DMS114 treated with DMSO at 0.1 percent for 48 hours (cell line): ENCODE data around the gene USP22.

Experiments
- DNase-seq: peaks from one replicate; lab custom pipeline; 2025; ENCODE audit not compliant: unreplicated experiment; lab: John Stamatoyannopoulos, UW

The USP22 gene

GRCh38 chr17:21021208-21021803 is 21.5 kb downstream of the USP22 start:
- no peak for DNase-seq

- no peak for DNase-seq
These were observed 22.2 kb downstream of the USP22 start for GRCh38 chr17:21020622-21021021.

DNA sequence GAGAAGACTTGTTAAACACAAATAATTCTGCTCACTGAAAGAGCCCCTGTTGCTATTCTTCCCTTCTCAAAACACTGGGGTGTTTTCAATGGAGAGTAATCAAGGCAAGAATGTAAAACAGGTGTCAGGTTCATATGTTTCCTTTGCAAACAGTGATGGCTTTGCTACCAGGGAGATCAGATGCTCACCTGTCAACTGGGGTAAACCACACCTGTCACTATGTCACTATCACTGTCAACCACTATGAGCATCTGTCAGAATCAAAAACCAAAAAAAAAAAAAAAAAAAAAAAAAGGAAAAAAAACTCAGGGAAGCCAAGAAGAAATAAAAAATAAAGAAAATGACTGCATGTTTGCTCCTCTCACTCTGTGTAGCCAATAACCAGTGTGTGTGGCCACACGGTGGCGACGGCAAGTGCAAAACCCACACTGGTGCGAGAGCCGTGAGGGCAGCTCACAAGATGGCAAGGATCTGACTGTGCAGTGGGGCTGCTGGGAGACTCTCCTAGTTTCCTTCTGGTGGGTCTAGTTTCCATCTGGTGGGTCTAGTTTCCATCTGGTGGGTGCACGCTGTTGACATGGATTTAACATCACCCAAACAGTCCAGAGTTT is 22.7 kb downstream of the USP22 start:
- no peak for DNase-seq

- DNase-seq, result no peak
These were observed 23.9 kb downstream of the USP22 start for GRCh38 chr17:21018894-21019293.

DNA sequence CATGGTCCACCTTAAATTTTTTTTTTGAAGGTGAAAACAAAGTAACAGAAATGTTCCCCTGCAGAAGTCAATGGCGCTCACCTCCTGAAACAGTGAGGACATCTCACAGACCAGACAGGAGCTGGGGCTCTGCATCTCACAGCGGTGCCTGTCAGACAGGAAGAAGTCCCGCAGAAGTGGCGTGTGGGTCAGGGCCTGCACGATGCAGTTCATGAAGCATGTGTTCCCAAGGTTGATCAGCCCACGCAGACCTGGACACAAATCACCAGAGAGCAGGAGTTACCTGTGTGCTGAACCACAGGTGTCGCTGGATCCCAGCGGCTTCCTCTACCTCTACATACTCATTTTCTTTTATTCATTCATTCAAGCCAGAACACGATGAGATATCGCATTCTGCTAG is 24.9 kb downstream of the USP22 start:
- DNase-seq, result no peak

GRCh38 chr17:21017256-21017655 is 25.6 kb downstream of the USP22 start:
- no peak for DNase-seq

DNA sequence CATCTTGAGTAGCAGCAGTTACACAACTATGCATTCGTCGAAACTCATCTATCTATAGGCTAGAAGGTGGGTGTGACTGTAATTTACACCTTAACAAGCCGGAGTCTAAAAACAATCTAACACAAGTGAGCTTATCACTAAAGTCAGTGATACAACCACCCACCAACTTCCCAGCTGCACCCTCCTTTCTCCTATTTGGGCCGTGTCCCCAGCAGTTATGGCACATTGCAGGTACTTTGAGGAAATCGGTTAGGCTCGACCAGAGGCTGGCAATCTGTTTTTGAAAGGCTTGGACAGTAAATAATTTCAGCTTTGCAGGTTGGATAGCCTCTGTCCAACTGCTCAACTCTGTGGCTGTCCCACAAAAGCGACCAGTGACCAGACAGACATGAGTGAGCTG is 26.0 kb downstream of the USP22 start:
- no peak for DNase-seq

DNA sequence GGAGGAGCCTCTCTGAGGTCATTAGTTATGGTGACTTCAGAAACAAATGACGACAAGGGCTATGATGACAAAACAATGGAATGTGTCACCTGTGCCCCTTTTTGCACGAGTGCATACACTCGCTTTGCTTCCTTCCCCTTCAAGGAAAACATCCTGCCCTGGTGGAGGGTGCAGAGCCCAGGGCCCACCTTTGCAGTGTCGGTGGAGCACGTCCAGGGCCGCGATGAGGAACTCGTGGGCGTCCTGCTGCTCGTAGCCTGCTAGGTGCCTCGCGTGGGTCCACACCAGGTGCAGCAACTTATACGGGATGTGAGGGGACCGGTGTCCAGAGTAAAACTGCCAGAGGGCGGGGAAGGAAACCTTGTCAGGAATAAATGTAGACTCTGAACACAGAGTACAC is 27.2 kb downstream of the USP22 start:
- no peak for DNase-seq

GRCh38 chr17:21014498-21014897 is 28.3 kb downstream of the USP22 start:
- no peak for DNase-seq

DNA sequence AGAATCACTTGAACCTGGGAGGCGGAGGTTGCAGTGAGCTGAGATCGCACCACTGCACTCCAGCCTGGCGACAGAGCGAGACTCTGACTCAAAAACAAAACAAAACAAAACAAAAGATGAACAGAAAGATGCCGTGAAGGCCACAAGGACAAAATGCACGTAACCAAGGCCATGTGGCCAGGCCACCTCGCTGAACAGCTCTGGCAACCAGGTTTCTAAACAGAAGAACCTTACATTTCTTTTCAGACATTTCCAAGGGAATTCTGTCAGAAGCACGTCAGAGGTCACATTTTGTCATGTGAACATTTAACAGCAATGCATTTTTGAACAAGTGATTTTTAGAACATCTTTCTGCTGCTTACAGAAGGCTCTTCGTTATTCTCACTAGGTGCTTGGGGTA is 28.8 kb downstream of the USP22 start:
- no peak for DNase-seq

- DNase-seq, result no peak
These were observed 30.1 kb downstream of the USP22 start for GRCh38 chr17:21012736-21013135.

DNA sequence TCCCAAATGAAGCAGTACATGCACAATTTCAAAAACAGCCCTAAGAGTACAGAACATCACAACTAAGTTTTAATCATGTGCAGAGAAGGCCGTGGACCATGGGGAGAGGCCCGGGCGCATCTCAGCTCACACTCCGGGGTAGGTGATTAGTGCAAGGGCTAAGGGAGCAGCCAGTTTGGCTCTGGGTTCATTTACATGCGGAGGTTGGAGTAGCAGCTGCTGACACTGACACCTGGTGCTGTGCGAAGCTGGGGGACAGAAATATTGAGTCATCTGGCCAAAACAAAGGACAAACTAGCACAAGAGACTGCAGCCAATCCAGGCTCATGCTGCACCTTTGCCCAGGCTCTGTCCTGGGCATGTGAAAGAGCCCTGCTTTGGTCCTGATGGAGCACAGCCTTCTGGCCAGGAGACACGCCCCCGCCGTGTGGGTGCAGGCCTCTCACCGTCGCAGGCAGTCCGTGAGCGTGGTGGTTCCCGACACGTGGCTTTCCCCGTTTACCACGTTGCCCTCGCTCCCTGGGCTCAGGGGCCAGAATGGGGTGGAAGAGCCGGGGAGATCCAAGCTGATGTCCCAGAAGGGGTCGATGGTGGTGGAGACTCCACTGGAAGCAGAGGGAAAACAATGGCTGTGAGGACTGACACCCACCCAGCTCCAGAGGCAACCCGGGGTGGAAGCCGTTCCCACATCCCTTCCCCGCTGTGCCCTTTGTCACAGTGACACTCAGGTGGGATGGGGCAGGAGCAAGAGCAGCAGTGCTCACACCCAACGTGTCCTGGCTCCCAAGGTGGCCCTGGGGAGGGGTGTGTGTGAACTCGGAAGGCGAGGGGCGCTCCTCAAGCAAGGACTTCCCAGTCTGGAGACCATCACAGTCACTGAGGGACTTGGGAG is 31.9 kb downstream of the USP22 start:
- no peak for DNase-seq

DNA sequence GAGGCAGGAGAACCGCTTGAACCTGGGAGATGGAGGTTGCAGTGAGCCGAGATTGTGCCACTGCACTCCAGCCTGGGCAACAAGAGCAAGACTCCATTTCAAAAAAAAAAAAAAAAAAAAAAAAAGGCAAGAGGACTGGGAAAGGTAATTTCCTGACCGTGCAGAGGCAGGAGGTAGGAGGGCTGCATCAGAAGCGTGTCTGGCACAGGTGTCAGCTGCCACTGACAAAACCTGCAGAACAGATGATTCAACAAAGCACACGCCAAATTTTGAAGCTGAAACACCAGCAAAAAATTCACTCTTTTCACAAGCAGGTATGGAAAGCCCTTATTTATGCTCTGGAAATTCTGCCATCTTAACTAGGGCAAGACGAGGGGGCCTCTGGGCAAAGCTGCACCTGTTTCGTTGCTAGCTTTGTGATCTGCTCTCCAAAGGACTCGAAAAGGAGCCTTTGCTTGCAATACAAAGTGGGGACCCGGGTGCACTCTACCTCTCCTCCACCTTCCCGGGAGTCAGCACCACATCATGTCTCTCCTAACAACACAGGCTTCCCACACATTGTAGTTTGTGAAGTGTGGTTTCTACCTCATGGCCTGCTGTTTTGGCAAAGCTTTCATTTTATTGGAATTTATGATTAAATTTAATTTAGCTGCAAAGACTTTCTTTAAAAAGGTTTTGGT is 33.7 kb downstream of the USP22 start:
- no peak for DNase-seq

DNA sequence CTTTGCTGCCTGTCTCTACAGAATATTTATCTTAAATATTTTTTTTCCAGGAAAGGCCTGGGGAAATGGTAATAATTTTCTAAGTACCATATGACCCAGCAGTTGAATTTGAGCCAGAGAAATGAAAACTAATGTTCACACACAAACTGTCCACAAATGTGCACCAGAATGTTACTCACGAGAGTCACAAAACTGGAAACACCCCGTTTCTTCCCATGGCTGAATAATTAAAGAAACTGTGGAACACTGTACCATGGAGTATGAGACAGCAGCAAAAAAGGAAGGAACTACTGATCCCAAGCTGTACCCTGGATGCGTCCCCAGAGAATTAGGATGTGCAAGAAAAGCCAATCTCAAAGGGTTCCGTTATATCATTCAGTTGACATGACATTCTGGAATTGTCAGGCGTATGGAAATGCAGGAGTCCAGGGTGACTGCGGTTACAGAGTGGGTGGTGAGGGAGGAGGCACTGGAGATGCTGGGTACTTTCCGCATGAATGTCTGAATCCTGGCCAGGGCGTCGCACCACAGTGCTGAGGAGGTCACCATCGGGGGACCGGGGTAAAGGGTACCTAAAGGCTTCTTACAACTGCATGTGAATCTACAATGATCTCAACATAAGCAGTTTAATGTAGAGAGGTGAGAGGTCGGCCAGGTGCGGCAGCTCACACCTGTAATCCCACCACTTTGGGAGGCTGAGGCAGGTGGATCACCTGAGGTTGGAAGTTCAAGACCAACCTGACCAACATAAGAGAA is 34.5 kb downstream of the USP22 start:
- DNase-seq, result no peak

- DNase-seq, result no peak
These were observed 35.2 kb downstream of the USP22 start for GRCh38 chr17:21007646-21008045.

DNA sequence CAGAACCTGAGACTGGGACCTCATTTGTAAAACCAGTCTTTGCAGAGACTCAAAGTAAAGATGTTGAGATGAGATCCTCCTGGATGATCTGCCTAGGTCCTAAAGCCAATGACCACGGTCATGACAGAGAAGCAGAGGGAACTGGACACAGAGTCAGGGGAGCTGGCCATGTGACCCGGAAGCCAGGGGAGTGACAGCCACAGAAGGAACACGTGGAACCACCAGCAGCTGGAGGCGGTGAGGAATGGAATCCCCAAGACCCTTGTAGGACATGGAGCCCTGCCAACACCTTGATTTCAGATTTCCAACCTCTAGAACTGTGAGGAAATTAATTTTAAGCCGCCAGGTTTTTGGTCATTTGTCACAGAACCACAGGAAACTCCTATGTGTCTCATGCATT is 37.0 kb downstream of the USP22 start:
- DNase-seq, result no peak

- no peak for DNase-seq
These were observed 37.4 kb downstream of the USP22 start for GRCh38 chr17:21005367-21005766.

- no peak for DNase-seq
These were observed 38.5 kb downstream of the USP22 start for GRCh38 chr17:21004016-21004930.

DNA sequence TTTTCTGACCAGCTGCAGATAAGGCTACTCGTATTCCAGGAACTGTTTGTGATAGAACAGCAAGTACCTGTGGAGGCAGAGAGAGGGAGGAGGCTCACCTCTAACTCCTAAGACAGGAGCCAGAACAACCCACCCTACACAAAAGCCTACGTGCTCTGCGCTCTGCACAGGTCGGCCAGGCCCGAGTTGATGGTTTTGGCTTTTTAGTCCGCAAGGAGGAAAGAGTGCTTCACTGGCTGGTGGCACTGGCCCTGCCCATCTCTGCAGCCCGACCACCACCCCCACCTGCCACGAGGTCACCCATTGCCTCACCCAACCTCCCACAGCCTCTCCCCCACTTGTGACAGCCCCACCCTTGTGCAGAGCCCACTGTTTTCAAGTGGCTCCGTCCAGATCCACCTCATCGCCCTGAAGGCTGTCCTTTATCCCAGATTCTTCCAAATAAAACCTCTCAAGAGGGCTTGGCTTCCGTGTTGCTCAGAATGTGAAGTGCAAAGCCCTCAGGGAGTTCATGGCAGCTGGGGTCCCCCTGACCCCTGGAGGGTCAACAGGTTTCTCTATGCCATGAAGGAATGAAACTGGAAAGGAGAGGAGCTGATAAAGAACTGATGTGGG is 39.7 kb downstream of the USP22 start:
- DNase-seq, result no peak
